HEK293T (cell line): ENCODE measurements around the gene TGM6.

ENCODE experiments used
- ARNT ChIP-seq: fragments of 450-650 bp; IDR thresholded peaks from 2 replicates; pipeline ENCODE4 v1.6.1; 2017; ENCODE audit warnings: mild to moderate bottlenecking
- ELF4 ChIP-seq: fragments of 450-650 bp; IDR thresholded peaks from 2 replicates; pipeline ENCODE4 v1.6.1; 2017; ENCODE audit warnings: antibody characterized with exemption
- FOXA1 ChIP-seq: fragments of 450-650 bp; IDR thresholded peaks from 2 replicates; pipeline ENCODE4 v1.6.1; 2016; ENCODE audit warnings: mild to moderate bottlenecking
- FOXK2 ChIP-seq: fragments of 450-650 bp; IDR thresholded peaks from 2 replicates; pipeline ENCODE4 v1.6.1; 2016; ENCODE audit warnings: mild to moderate bottlenecking
- FOXM1 ChIP-seq: fragments of 450-650 bp; IDR thresholded peaks from 2 replicates; pipeline ENCODE4 v1.6.1; 2017; ENCODE audit warnings: mild to moderate bottlenecking, borderline replicate concordance
- L3MBTL2 ChIP-seq: fragments of 450-650 bp; conservative IDR thresholded peaks from 2 replicates; pipeline ENCODE4 v1.6.1; 2016; ENCODE audit warnings: mild to moderate bottlenecking
- NFRKB ChIP-seq: fragments of 450-650 bp; IDR thresholded peaks from 2 replicates; pipeline ENCODE4 v1.6.1; 2016; ENCODE audit warnings: mild to moderate bottlenecking, moderate library complexity
- PKNOX1 ChIP-seq: fragments of 450-650 bp; IDR thresholded peaks from 2 replicates; pipeline ENCODE4 v1.6.1; 2016
- SP1 ChIP-seq: fragments of 450-650 bp; IDR thresholded peaks from 2 replicates; pipeline ENCODE4 v1.6.1; 2017
- SUZ12 ChIP-seq: fragments of 450-650 bp; IDR thresholded peaks from 2 replicates; pipeline ENCODE4 v1.6.1; 2016; ENCODE audit warnings: mild to moderate bottlenecking
- ZNF384 ChIP-seq: fragments of 450-650 bp; IDR thresholded peaks from 2 replicates; pipeline ENCODE4 v1.6.1; 2016

GRCh38 chr20:2340136-2340535 lies 40.6 kb upstream of the TGM6 start:
- TF ChIP-seq FOXK2 (no peak), ZNF384 (no peak), L3MBTL2 (no peak), FOXA1 (no peak), ARNT (no peak), NFRKB (no peak), SUZ12 (no peak), PKNOX1 (no peak), FOXM1 (no peak), SP1 (no peak), ELF4 (no peak)
